Pancreas (tissue), 10 donors: ENCODE results near the gene SRPRA. TPM values are rescaled to one million over a fixed set of nuclear protein-coding genes. Genes with fewer than 3 reads are reported as not detected.

Experiments
- ATAC-seq, 4 donors: fragments of 200-7000 bp; cut with Tn5 transposase; one replicate each; pipeline versions ENCODE4 v1.8.0 to v1.9.1; 2020; ENCODE audit warnings: mild to moderate bottlenecking in 4 of 4, moderate library complexity in 4 of 4
- DNase-seq, 6 donors: peaks; one replicate each; pipeline ENCODE4 v3.0.0-alpha.2; 2020
- FAIRE-seq: peaks from 2 replicates; lab custom pipeline; 2012; peaks lifted over from hg19 to GRCh38; lab: Jason Lieb, UNC
- H3K27ac ChIP-seq, 4 donors: fragments of 200-600 bp; sonication (generic); 1 replicate in 3 of 4; 2 replicates in 1 of 4; pipeline versions ENCODE4 v1.5.0 to v1.8.0; 2020
- H3K27me3 ChIP-seq, 4 donors: fragments of 200-600 bp; one replicate each; pipeline ENCODE4 v1.8.0; 2021
- H3K36me3 ChIP-seq, 3 donors: fragments of 200-600 bp; sonication (generic) in 1 of 3; one replicate each; pipeline versions ENCODE4 v1.5.0 to v1.8.0; 2020 to 2021
- H3K4me1 ChIP-seq, 3 donors: fragments of 200-600 bp; one replicate each; pipeline ENCODE4 v1.8.0; 2021
- H3K4me3 ChIP-seq, 4 donors: fragments of 200-600 bp; sonication (generic) in 2 of 4; one replicate each; pipeline versions ENCODE4 v1.5.0 to v1.8.0; 2020 to 2021
- H3K9me3 ChIP-seq, 4 donors: fragments of 200-600 bp; one replicate each; pipeline ENCODE4 v1.8.0; 2021
- WGBS, 2 donors: extraction: QIAGEN DNeasy Blood & Tissue Kit; methylation state at CpG; one replicate each; pipeline ENCODE4 v1.1.7; 2013; 5-methylcytosine and 5-hydroxymethylcytosine counted together
- intact Hi-C, 3 donors: fragments of 100-400 bp; cut with DNase I; formaldehyde crosslinking; loops; one replicate each; pipeline versions ENCODE4 v1.11.1 to v1.14.2; 2022
- polyA plus RNA-seq, 2 donors: library from polyadenylated mRNA; stranded (reverse); fragments of 200-250 nt; gene quantifications; one replicate each; pipeline ENCODE4 v1.2.3, GENCODE V29; 2013
- total RNA-seq, 6 donors: library from RNA; stranded (reverse); fragmentation: NEBNext Ultra II Directional in 4 of 6; extraction: Animal tissue kit (Norgen Biotek cat#: 25700) in 4 of 6; gene quantifications; one replicate each; pipeline versions ENCODE4 v1.2.1 to v1.2.4, GENCODE V29; 2021 to 2023
- TF ChIP-seq, protein P1 (sequence below), 4 donors: fragments of 200-600 bp; sonication (generic) in 3 of 4; IDR thresholded peaks; one replicate each; pipeline versions ENCODE4 v1.5.0 to v1.8.0; 2021; ENCODE audit warnings: antibody characterized with exemption in 4 of 4
- donor health status: healthy with polysubstance abuse.
- donor health status: DM: no; HTN: no; CAD: no; lungs with moderate emphysema.
- donor health status: DM: no; HTN: no; CAD: no.
- donor health status: control.
- donor health status: control.
- donor health status: Bipolar disorder and iron deficiency.
- donor health status: DM: yes; HTN: yes; CAD: no.
- donor health status: DM: no; HTN: no; CAD: no.
- donor health status: DM: no; HTN: no; CAD: no.
- donor health status: DM: yes; HTN: yes; CAD: no.

The SRPRA gene
- total and polyA plus RNA-seq, 8 donors = 76.5 to 178 (median 152) TPM

GRCh38 chr11:126229858-126230540, 38.7 kb downstream of the SRPRA start:
- Histone ChIP-seq H3K9me3 (no peaks in the 10 kb centered on the region), H3K27me3 (no peaks in the 10 kb centered on the region), H3K36me3 (no peaks in the 10 kb centered on the region), H3K27ac (no peak overlapping the region), H3K4me3 (no peak overlapping the region), H3K4me1 (peaks cover 0 to 12% (median 10%) of the 10 kb centered on the region in 3 donors)
- ATAC-seq = no peak
- intact Hi-C loops = no loop called here
- WGBS, 2 donors = 80 to 84% methylated on average over 3 of the region's 3 CpGs
- DNase-seq = no peak
- TF ChIP-seq, protein P1, sequence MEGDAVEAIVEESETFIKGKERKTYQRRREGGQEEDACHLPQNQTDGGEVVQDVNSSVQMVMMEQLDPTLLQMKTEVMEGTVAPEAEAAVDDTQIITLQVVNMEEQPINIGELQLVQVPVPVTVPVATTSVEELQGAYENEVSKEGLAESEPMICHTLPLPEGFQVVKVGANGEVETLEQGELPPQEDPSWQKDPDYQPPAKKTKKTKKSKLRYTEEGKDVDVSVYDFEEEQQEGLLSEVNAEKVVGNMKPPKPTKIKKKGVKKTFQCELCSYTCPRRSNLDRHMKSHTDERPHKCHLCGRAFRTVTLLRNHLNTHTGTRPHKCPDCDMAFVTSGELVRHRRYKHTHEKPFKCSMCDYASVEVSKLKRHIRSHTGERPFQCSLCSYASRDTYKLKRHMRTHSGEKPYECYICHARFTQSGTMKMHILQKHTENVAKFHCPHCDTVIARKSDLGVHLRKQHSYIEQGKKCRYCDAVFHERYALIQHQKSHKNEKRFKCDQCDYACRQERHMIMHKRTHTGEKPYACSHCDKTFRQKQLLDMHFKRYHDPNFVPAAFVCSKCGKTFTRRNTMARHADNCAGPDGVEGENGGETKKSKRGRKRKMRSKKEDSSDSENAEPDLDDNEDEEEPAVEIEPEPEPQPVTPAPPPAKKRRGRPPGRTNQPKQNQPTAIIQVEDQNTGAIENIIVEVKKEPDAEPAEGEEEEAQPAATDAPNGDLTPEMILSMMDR (IDR thresholded peaks at IDR 0.05) = no peak
- no peak for FAIRE-seq

GRCh38 chr11:126226334-126227084, 42.2 kb downstream of the SRPRA start:
- 96 to 97% methylated on average over 9 to 11 of the region's 15 CpGs for WGBS, 2 donors
- Histone ChIP-seq H3K4me3 (no peak overlapping the region), H3K27me3 (no peaks in the 10 kb centered on the region), H3K9me3 (no peaks in the 10 kb centered on the region), H3K4me1 (peaks cover 0 to 5% (median 2%) of the 10 kb centered on the region in 3 donors), H3K27ac (no peak overlapping the region), H3K36me3 (no peaks in the 10 kb centered on the region)
- TF ChIP-seq, protein P1 (IDR thresholded peaks at IDR 0.05) = no peak
- no peak for FAIRE-seq
- intact Hi-C loops = no loop called here
- ATAC-seq = no peak
- DNase-seq = no peak

- WGBS, 2 donors = 89 to 98% methylated on average over 2 of the region's 2 CpGs
- Histone ChIP-seq H3K4me1 (no peaks in the 10 kb centered on the region), H3K4me3 (no peak overlapping the region), H3K9me3 (no peaks in the 10 kb centered on the region), H3K36me3 (no peaks in the 10 kb centered on the region), H3K27ac (no peak overlapping the region), H3K27me3 (no peaks in the 10 kb centered on the region)
- no peak for DNase-seq
- intact Hi-C loops = no loop called here
- FAIRE-seq = no peak
- TF ChIP-seq, protein P1 (IDR thresholded peaks at IDR 0.05) = no peak
- no peak for ATAC-seq
Measured at GRCh38 chr11:126225295-126225665, 43.4 kb downstream of the SRPRA start.

DNA sequence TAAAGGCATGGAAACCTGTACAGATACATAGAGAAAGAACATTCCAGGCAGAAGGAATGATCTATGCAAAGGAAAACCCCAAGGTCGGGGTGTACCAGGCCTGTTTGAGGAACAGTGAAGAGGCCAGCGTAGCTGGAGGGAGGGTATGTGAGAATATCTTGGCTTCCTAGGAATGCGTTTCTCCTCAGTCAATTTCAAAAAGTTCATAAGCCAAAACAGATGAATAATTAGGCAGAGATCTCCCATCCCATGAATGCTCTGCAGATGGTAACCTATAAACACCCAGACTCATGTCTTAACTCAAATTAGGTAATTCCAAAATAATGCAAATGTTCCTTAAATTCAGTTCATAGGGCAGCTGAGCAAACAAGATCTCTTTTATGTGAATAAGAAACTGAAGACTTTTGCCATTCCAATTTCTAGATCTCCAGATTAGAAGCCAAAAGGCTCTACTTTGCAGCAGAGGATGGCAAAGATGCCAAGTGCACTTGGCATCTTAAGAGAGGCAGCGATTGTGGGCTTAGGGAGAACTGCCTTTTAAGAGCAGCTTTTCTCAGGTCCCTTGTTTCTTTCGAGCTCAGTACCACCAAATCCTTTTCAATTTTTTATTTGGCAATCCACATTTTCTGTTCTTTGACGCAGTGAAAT, 43.9 kb downstream of the SRPRA start:
- Histone ChIP-seq H3K9me3 (no peaks in the 10 kb centered on the region), H3K27ac (no peak overlapping the region), H3K4me1 (no peaks in the 10 kb centered on the region), H3K4me3 (no peak overlapping the region), H3K36me3 (no peaks in the 10 kb centered on the region), H3K27me3 (no peaks in the 10 kb centered on the region)
- FAIRE-seq = no peak
- intact Hi-C loops = no loop called here
- WGBS, 2 donors = 93% methylated on average over 6 of the region's 6 CpGs
- no peak for DNase-seq
- ATAC-seq = no peak
- TF ChIP-seq, protein P1 (IDR thresholded peaks at IDR 0.05) = no peak
